ENCODE measurements around the gene ATP6V1B1. TPM values are rescaled to one million over a fixed set of nuclear protein-coding genes. Genes with fewer than 3 reads are reported as not detected.

ATP6V1B1 gene
- total and polyA plus RNA-seq, 2 of the 13 experiments (the other 11 are each of a cell fraction or from before 2014, with no cell fraction given) = 0.58 to 1.6 TPM

- TF ChIP-seq ZNF761 (CRISPR knock-in tag; conservative IDR thresholded peaks at IDR 0.05) (no peak), ZNF709 (CRISPR knock-in tag; IDR thresholded peaks at IDR 0.05) (no peak), ZNF281 (CRISPR knock-in tag; IDR thresholded peaks at IDR 0.05; ENCODE audit: borderline replicate concordance) (no peak), CEBPG (CRISPR knock-in tag; IDR thresholded peaks at IDR 0.05) (no peak)
These were observed 31.9 kb upstream of the ATP6V1B1 start (continued) for GRCh38 chr2:70903641-70904340.

GRCh38 chr2:70904371-70905216, 31.1 kb upstream of the ATP6V1B1 start:
- no peaks in the 10 kb centered on the region; the same call in 1 of the 2 replicates for H4K20me1 ChIP-seq (ENCODE audit: insufficient read depth, low read length)
- DNase-seq (ENCODE audit: low spot score) = no peak
- no peak overlapping the region for H3K4me2 ChIP-seq (ENCODE audit: low read depth, low read length)
- peaks cover 18% of the 10 kb centered on the region for H3K79me2 ChIP-seq (ENCODE audit: insufficient read depth, low read length)
- H3K27me3 ChIP-seq (ENCODE audit: control insufficient read depth in 1 of 2, insufficient read depth in 2 of 2, low read length in 2 of 2) = peaks cover 0 to 2% of the 10 kb centered on the region in 2 experiments; a peak in 3 of 5 replicates
- FAIRE-seq = no peak
- H3K27ac ChIP-seq (ENCODE audit: extremely low read length, insufficient read depth, low read length) = no peak overlapping the region
- H3K36me3 ChIP-seq (replicated peaks in 1 of 2; ENCODE audit: control insufficient read depth in 1 of 2, insufficient read depth in 2 of 2, low read length in 2 of 2) = no peaks in the 10 kb centered on the region; a peak in 2 of 5 replicates
- intact Hi-C loops (cut with micrococcal nuclease; ENCODE audit: unreplicated experiment) (no loop called here), in situ Hi-C loops (cut with HindIII; ENCODE audit: extremely low pct_ligation_motif_present, low pct_unique_long_range_greater_than_20kb) (no loop called here)
- 98% methylated on average over 56 of the region's 56 CpGs for WGBS (ENCODE audit: low lambda C conversion rate)
- TF ChIP-seq RAD21 (CRISPR knock-in tag; IDR thresholded peaks at IDR 0.05) (no peak), RBFOX2 (IDR thresholded peaks at IDR 0.05; ENCODE audit: low read depth, low read length) (0 out of 2 replicates have a peak, but pooled peaks have one; percentile 34), ZBTB7A (CRISPR knock-in tag; IDR thresholded peaks at IDR 0.05) (no peak), POLR2AphosphoS5 (IDR thresholded peaks at IDR 0.05; ENCODE audit: low read depth, low read length) (no peak), AGO2 (optimal IDR thresholded peaks at IDR 0.05; ENCODE audit: low read depth, low read length) (peak; percentile 69)
- peaks cover 29% of the 10 kb centered on the region for H3K4me1 ChIP-seq (ENCODE audit: insufficient read depth, low read length)
- ATAC-seq = no peak
- H2AFZ ChIP-seq (ENCODE audit: low read length) = no peak overlapping the region
- ChIA-PET POLR2A (no interaction called here), CTCF (ENCODE audit: low intra/inter-chr PET ratio, low total read pairs) (no interaction called here)
- H3K9ac ChIP-seq (ENCODE audit: insufficient read depth, low read depth, low read length) = no peak overlapping the region
- no TSS peak for BruUV-seq (replicated peaks)
- H3K4me3 ChIP-seq (replicated peaks in 1 of 3; ENCODE audit: insufficient read depth in 1 of 3, low read depth in 2 of 3, low read length in 3 of 3) = no peak overlapping the region
- H3K9me3 ChIP-seq (ENCODE audit: low read length) = no peaks in the 10 kb centered on the region

Measured in HepG2 (cell line).